ENCODE measurements around the gene PHF13. TPM values are rescaled to one million over a fixed set of nuclear protein-coding genes. Genes with fewer than 3 reads are reported as not detected.
"Not testable (repeated sequence)": the region's sequence is repeated elsewhere in the genome, so short reads cannot be mapped to it uniquely, and the experiment has no call there.

Gene PHF13
- polyA plus RNA-seq, 1 experiment: 9.4 TPM

- H3K27me3 ChIP-seq (ENCODE audit: control insufficient read depth, insufficient read depth, low read length): no peaks in the 10 kb centered on the region
- no peak for TF ChIP-seq CTCF (IDR thresholded peaks at IDR 0.05; ENCODE audit: insufficient read depth, low read depth, low read length)
- H3K4me3 ChIP-seq (ENCODE audit: low read depth, low read length): no peak overlapping the region
- CTCF ChIA-PET: interaction anchor here (0.7 to 6.1 kb wide), 2 partner anchors 8 to 12 kb away, joined by 3 to 28 read pairs; no protein-coding TSS in a partner anchor
- POLR2A ChIA-PET: no interaction called here
- H3K36me3 ChIP-seq (ENCODE audit: control insufficient read depth, insufficient read depth, low read length): peaks cover 19% of the 10 kb centered on the region
- DNase-seq (ENCODE audit: low read depth): no peak
These were observed 24.2 kb downstream of the PHF13 start for GRCh38 chr1:6637770-6638169.

GRCh38 chr1:6638226-6638625, 24.7 kb downstream of the PHF13 start:
- CTCF ChIA-PET: interaction anchor here (0.7 to 6.1 kb wide), 2 partner anchors 7 to 12 kb away, joined by 3 to 28 read pairs; no protein-coding TSS in a partner anchor
- TF ChIP-seq CTCF (IDR thresholded peaks at IDR 0.05; ENCODE audit: insufficient read depth, low read depth, low read length): no peak
- DNase-seq (ENCODE audit: low read depth): no peak
- Histone ChIP-seq H3K4me3 (ENCODE audit: low read depth, low read length) (no peak overlapping the region), H3K36me3 (ENCODE audit: control insufficient read depth, insufficient read depth, low read length) (peaks cover 15% of the 10 kb centered on the region), H3K27me3 (ENCODE audit: control insufficient read depth, insufficient read depth, low read length) (no peaks in the 10 kb centered on the region)
- POLR2A ChIA-PET: no interaction called here

GRCh38 chr1:6640867-6641266, 27.3 kb downstream of the PHF13 start:
- CTCF ChIA-PET: interaction anchor here (1.0 to 3.6 kb wide), 5 partner anchors 9 to 151 kb away, joined by 3 to 11 read pairs (median 3); partner anchors contain the start of gene PLEKHG5
- POLR2A ChIA-PET; H3K4me3 ChIP-seq (ENCODE audit: low read depth, low read length); DNase-seq (ENCODE audit: low read depth); H3K27me3 ChIP-seq (ENCODE audit: control insufficient read depth, insufficient read depth, low read length): not testable (repeated sequence)
- peaks cover 21% of the 10 kb centered on the region for H3K36me3 ChIP-seq (ENCODE audit: control insufficient read depth, insufficient read depth, low read length)

GRCh38 chr1:6645018-6645417, 31.5 kb downstream of the PHF13 start:
- POLR2A ChIA-PET: interaction anchor here (0.6 kb wide), 1 partner anchor 11 kb away, joined by 8 read pairs; no protein-coding TSS in a partner anchor
- no peak for DNase-seq (ENCODE audit: low read depth)
- CTCF ChIA-PET: interaction anchor here (1.4 to 5.1 kb wide), 7 partner anchors 10 to 158 kb away, joined by 3 to 30 read pairs (median 21); partner anchors contain the start of genes NOL9, PLEKHG5 and TAS1R1
- H3K27me3 ChIP-seq (ENCODE audit: control insufficient read depth, insufficient read depth, low read length): no peaks in the 10 kb centered on the region
- H3K36me3 ChIP-seq (ENCODE audit: control insufficient read depth, insufficient read depth, low read length): peaks cover 18% of the 10 kb centered on the region
- no peak overlapping the region for H3K4me3 ChIP-seq (ENCODE audit: low read depth, low read length)
- no peak for TF ChIP-seq CTCF (IDR thresholded peaks at IDR 0.05; ENCODE audit: insufficient read depth, low read depth, low read length)

- CTCF ChIA-PET: interaction anchor here (0.6 to 5.1 kb wide), 29 partner anchors 10 to 303 kb away, joined by 3 to 30 read pairs (median 3); partner anchors contain the start of genes KLHL21, NOL9, PLEKHG5 and TAS1R1
- TF ChIP-seq CTCF (IDR thresholded peaks at IDR 0.05; ENCODE audit: insufficient read depth, low read depth, low read length): peak; percentile 61
- POLR2A ChIA-PET: interaction anchor here (0.5 kb wide), 1 partner anchor 9 kb away, joined by 14 read pairs; no protein-coding TSS in a partner anchor
- H3K4me3 ChIP-seq (ENCODE audit: low read depth, low read length): no peak overlapping the region
- H3K36me3 ChIP-seq (ENCODE audit: control insufficient read depth, insufficient read depth, low read length): peaks cover 17% of the 10 kb centered on the region
- no peak for DNase-seq (ENCODE audit: low read depth)
- no peaks in the 10 kb centered on the region for H3K27me3 ChIP-seq (ENCODE audit: control insufficient read depth, insufficient read depth, low read length)
These were observed 33.1 kb downstream of the PHF13 start for GRCh38 chr1:6646499-6647148.
